Measurements from ENCODE around the gene LLGL2.

The LLGL2 gene

DNA sequence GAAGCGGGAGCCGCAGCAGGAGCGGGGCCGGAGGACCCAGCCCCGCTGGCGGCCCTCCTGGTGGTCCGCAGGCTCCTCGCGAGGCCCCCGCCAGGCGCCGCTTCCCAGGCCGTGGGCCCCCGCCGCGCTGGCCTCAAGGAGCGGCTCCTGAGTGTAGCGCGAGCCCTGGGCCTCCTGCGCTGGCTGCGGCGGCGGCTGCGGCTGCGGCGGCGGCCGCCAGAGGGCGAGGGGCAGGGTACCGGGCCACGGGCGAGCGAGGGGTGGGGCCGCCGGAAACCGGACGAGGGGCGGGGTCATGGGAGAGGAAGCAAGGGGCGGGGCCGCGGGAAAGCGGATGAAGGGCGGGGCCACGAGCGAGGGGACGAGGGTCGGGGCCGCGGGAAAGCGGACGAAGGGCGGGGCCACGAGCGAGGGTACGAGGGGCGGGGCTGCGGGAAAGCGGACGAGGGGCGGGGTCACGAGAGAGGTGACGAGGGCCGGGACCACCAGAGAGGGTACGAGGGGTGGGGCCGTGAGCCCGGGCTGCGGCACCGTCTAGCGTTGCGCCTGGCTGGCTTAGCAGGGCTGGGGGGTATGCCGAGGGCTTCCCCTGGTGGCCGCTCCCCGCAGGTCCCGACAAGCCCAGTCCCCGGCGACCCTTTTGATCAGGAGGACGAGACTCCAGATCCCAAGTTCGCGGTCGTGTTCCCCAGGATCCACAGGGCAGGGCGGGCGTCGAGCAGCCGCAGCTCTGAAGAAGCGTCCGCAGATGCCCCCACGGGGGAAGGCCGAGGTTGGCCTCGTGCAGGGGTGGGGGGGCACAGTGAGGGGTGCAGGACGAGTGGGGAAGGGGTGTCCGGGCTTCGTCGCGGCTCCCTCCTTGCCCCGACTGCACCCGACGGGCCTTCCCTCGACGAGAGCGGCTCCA lies 63.8 kb downstream of the LLGL2 start:
- in situ Hi-C loops (cut with HindIII; ENCODE audit: low sequenced_read_pairs): no loop called here

DNA sequence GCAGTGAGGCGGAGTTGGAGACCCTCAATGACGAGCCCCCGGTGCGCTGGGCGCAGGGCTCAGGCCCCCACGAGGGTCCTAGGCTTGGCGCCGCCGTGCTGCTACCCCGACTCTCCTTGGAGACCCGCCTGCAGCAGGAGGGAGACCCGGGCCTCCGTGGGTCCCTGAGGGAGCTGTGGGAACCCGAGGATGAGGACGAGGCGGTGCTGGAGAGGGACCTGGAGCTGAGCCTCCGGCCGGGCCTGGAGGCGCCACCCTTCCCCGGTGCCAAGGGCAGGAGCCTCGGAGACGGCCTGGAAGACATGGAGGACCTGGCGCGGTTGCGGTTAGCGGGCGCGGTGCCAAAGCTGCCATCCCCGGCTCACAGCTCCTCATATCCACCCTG lies 64.4 kb downstream of the LLGL2 start:
- in situ Hi-C loops (cut with HindIII; ENCODE audit: low sequenced_read_pairs): loop anchor here (10.0 kb wide), 1 partner anchor 55 kb away; a partner anchor contains a TSS

DNA sequence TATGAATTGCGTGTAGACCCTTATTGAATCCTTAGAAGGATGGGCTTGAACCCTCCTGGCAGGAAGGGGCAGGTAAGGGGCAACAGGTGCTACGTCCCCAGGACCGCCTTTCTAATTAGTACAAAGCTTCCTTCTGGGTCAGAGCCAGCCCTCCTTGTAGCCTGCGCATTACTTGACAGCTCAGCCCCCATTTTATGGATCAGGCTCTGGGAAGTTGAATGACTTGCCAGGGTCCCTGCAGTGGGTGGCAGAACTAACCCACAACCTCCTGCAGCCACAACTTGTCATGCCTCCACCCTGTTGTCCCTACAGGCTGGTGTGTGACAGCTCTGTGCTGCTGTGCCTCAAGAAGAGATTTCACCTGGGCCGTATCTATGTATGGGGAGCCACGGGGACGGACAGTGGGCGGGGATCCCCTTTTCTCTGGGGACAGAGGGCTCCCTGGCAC lies 64.8 kb downstream of the LLGL2 start:
- in situ Hi-C loops (cut with HindIII; ENCODE audit: low sequenced_read_pairs): loop anchor here (10.0 kb wide), 1 partner anchor 54 kb away; a partner anchor contains a TSS

DNA sequence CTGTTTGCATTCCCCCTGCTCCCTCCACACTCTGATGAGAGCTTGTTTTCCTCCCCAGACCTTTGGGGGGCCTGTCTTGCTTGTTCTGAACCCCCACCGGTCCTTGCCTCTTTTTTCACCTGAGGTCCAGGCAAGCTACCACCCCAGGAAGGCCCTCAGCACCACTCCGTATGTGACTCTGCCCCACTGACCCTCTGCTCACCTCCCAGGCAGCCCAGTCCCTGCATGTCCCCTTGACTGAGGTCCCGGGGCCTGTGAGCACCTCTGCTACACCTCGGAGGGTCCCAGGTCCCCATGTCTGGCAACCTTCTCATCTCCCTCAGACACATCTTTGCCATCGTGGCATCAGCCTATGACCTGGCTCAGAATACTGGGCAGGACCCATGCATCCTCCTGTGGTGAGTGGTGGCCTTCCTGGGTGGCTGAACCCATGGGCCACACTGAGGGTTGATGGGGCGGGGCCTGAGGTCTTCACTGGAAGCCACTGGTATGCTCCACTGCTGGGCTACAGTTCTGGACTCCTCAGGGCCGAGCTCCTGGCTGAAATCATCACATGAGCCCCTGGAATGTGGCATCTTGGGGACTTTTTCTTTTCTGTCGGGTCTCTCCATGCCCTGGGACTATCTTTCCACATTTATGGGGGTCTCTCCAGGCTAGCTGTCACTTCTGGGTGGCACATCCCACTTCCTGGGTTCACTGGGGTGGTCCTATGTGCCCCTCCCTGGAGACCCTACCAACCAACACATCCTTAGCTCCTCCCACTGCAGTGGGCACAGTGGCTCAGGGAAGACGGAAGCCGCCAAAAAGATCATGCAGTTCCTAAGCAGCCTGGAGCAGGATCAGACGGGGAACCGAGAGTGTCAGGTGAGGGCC lies 65.6 kb downstream of the LLGL2 start:
- in situ Hi-C loops (cut with HindIII; ENCODE audit: low sequenced_read_pairs): loop anchor here (10.0 kb wide), 1 partner anchor 54 kb away; a partner anchor contains a TSS

DNA sequence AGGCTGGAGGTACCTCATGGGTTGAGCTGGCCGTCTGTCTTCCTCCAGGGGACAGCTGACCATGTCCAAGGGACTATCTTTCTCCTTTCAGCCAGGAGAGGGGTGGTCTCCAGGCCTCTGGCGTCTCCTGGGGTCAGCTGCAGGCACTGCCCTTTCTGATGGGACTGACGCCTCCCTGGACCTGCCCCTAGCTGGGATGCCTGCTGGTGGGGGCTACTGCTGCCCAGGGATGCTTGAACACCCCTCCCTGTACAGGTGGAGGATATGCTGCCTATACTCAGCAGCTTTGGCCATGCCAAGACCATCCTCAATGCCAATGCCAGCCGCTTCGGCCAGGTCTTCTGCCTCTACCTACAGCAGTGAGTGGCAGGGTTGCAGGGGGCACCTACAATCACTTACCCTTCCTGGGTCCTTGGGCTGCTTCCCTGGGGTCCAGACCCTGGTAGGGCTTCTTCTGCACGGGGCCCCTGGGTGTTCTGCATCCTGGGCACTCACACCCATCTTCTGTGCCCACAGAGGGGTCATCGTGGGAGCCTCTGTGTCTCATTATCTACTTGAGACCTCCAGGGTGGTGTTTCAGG lies 66.3 kb downstream of the LLGL2 start:
- in situ Hi-C loops (cut with HindIII; ENCODE audit: low sequenced_read_pairs): loop anchor here (10.0 kb wide), 1 partner anchor 53 kb away; a partner anchor contains a TSS

DNA sequence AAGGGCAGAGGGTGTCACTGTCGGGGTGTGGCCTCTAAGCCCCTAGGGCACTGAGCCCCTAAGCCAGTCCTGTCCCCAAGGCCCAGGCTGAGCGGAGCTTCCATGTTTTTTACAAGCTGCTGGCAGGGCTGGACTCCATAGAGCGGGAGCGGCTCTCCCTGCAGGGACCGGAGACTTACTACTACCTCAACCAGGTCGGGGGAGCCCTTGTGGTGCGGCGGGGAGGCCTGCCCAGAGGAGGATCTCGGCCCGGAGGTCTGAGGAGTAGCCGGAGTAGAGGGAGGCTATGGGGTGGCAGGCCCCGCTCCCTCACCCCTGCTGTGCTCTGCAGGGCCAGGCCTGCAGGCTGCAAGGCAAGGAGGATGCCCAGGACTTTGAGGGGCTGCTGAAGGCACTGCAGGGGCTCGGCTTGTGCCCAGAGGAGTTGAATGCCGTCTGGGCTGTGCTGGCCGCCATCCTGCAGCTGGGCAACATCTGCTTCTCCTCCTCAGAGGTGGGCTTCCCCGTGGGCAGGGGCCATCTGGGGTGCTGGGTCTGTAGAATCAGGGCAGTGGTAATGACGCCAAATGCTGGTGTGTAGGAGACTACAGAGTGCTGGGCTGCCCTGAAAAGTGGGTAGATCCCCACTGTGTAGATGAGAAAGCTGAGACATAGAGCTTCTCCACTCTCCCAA lies 67.0 kb downstream of the LLGL2 start:
- in situ Hi-C loops (cut with HindIII; ENCODE audit: low sequenced_read_pairs): loop anchor here (10.0 kb wide), 1 partner anchor 52 kb away; a partner anchor contains a TSS

DNA sequence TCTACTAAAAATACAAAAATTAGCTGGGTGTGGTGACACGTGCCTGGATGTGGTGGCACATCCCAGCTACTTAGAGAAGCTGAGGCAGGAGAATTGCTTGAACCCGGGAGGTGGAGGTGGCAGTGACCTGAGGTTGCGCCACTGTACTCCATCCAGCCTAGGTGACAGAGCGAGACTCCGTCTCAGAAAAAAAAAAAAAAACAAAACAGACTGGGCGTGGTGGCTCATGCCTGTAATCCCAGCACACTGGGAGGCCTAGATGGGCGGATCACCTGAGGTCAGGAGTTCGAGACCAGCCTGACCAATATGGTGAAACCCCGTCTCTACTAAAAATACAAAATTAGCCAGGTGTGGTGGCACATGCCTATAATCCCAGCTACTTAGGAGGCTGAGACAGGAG lies 67.9 kb downstream of the LLGL2 start:
- in situ Hi-C loops (cut with HindIII; ENCODE audit: low sequenced_read_pairs): loop anchor here (10.0 kb wide), 1 partner anchor 51 kb away; a partner anchor contains a TSS

DNA sequence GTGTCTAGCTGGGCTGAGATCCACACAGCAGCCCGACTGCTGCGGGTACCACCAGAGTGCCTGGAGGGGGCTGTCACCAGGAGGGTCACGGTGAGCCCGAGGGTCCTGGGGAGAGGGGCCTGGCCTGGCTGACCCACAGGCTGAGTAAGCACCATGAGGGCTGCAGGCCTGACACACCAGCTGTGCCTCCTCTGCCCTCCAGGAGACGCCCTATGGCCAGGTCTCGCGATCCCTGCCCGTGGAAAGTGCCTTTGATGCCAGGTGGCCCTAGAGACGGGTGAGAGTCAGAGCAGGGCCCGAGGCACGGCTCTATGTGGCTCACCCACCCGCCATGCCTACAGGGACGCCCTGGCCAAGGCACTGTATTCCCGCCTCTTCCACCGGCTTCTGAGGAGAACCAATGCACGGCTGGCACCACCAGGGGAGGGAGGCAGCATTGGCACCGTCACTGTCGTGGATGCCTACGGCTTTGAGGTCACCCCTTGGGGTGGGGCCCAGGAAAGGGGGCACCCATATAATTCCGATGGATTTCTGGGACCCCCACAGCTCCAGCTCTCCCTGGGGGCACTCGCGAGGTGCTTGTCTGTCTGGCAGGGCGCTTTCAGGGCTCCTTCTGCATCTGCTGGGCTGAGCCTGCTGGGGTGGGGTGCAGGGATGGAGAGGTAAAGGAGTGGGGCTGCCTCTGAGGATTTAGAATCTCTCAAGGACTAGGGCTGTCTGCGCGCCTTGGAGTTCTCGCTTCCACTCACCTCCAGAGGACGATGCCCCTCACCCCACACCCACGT lies 69.2 kb downstream of the LLGL2 start:
- in situ Hi-C loops (cut with HindIII; ENCODE audit: low sequenced_read_pairs): loop anchor here (10.0 kb wide), 1 partner anchor 50 kb away; a partner anchor contains a TSS

DNA sequence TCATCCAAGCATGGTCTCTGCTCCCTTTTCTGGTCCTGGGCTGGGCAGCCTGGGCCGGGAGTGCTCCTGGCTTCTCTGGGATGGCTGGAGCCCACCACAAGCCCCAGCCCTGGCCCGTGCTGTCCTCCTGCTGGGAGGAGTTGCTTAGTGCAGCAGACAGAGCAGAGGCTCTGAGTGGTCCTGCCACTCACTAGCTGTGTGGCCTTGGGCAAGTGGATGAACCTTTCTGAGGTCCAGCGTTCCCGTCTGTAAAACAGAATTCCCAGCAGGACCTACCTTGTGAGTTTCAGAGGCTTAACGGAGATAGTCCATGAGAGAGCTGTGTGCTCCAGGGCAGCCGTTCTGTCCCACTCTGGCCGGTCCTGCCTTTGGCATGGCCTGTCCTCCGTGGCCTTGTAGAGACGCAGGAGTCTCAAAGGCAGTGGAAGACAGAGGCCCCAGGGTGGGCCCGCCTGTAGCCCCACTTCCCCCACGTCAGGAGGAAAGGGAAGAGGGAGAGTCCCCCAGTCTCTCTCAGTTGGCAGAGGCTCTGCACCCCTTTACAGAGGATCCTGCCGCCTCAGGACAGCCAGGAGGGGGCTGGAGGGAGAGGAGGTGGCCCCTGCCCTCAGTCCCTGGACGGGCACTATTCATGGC lies 69.9 kb downstream of the LLGL2 start:
- in situ Hi-C loops (cut with HindIII; ENCODE audit: low sequenced_read_pairs): loop anchor here (10.0 kb wide), 1 partner anchor 49 kb away; a partner anchor contains a TSS

DNA sequence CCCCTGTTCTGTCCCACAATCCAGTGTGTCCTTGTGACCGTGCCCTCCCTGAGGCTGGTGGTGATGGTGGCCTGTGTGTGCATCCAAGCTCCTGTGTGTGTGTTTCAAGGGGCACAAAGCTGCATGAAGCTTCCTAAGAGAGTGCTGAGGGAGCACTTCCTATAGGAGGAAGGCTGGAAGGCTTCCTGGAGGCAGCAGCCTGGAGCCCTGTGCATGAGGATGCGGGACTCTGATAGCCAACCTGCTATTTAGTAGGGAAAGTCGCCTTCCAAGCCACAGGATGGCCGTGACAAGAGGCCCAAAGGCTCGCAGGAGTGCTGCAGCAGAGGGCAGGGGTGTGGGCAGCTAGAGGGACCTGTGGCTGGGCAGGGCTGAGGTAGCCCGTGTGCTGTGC lies 70.4 kb downstream of the LLGL2 start:
- in situ Hi-C loops (cut with HindIII; ENCODE audit: low sequenced_read_pairs): loop anchor here (10.0 kb wide), 1 partner anchor 49 kb away; a partner anchor contains a TSS

DNA sequence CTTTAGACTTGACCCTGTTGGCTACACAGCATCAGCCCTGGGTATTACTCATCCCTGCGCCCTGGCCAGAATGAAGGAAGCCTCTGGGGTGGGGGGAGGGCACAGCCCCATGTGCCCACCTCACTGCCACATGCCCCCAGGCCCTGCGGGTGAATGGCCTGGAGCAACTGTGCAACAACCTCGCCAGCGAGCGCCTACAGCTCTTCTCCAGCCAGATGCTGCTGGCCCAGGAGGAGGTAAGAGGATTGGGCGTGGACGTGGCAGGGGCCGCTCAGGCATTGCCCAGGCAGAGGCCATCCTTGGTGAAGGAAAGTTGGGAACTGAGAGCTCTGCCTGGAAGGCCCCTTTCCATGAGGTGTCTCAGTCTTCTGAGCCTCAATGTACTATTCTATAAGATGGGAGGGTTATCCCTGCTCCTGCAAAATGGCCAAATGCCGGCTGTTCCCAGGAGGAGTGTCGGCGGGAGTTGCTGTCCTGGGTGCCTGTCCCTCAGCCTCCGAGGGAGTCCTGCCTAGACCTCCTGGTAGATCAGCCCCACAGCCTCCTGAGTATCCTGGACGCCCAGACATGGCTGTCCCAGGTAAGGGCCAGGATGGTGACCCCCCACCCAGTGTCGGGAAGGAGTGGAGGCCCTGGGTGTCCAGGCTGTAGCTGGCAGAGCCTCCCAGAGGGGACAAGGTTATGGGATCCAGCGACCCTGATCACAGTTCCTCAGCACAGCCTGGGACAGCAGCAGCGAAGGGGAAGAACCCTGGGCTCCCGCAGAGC lies 71.0 kb downstream of the LLGL2 start:
- in situ Hi-C loops (cut with HindIII; ENCODE audit: low sequenced_read_pairs): loop anchor here (10.0 kb wide), 1 partner anchor 48 kb away; a partner anchor contains a TSS

DNA sequence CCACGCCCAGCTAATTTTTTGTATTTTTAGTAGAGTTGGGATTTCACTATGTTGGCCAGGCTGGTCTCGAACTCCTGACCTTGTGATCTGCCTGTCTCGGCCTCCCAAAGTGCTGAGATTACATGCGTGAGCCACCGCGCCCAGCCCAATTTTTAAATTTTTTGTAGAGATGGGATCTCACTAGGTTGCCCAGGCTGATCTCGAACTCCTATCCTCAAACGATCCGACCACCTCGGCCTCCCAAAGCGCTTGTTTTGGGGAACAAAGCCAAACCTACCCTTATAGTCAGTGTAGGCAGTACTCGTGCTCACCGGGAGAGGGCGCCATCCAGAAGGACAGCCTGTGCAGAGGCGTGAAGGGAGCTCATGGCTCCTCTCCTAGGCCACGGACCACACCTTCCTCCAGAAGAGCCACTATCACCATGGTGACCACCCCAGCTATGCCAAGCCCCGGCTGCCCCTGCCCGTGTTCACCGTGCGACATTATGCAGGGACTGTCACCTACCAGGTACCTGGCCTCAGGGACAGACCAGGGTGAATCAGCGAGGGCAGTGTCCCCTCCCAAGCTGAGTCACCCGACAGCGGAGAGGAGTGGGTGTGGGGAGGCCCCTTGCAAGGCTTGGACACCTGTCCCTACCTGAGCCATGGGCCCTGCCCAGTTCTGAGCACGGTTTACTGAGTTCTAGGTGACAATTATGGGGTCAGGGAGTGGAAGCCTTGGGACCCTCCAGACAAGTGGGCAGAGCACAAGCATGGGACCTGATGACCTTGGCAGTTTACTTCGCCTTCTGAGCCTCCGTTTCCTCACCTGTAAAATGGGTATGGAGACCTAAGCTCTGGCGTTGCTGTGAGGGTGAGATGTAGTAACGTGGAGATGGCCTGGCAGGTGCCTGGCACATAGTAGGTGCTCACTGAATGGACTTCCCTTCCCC lies 75.8 kb downstream of the LLGL2 start:
- in situ Hi-C loops (cut with HindIII; ENCODE audit: low sequenced_read_pairs): no loop called here

DNA sequence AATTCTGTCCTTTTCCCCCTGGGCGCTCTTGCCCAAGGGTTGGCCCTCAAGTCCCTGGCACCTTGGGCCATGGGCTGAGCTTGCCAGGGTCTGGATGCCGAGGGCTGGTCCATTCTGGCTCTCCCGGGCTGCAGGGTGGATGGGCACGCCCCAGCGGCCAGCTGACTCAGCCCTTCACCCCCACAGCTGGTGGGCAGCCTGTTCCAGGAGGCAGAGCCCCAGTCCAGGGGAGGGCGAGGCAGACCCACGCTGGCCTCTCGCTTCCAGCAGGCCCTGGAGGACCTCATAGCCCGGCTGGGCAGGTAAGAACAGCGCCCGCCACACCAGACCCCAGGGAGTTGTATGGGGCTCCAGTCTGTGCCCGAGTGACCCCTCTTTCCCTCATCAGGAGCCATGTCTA lies 77.1 kb downstream of the LLGL2 start:
- in situ Hi-C loops (cut with HindIII; ENCODE audit: low sequenced_read_pairs): no loop called here

DNA sequence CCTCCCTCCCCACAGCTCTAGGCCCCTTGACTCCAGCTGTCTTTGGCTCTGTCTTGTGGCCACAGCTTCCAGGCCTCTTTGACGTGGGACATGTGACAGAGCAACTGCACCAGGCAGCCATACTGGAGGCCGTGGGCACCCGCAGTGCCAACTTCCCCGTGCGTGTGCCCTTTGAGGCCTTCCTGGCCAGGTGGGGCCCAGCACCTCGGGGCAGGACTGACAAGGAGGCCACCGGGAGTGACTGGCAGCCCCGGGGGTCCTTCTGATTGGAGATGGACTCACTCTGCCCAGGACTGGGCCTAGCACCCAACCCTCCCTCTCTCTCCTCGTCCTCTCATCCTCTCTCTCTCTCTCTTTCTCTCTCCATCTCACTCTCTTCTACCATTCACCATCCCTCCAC lies 77.6 kb downstream of the LLGL2 start:
- in situ Hi-C loops (cut with HindIII; ENCODE audit: low sequenced_read_pairs): no loop called here

DNA sequence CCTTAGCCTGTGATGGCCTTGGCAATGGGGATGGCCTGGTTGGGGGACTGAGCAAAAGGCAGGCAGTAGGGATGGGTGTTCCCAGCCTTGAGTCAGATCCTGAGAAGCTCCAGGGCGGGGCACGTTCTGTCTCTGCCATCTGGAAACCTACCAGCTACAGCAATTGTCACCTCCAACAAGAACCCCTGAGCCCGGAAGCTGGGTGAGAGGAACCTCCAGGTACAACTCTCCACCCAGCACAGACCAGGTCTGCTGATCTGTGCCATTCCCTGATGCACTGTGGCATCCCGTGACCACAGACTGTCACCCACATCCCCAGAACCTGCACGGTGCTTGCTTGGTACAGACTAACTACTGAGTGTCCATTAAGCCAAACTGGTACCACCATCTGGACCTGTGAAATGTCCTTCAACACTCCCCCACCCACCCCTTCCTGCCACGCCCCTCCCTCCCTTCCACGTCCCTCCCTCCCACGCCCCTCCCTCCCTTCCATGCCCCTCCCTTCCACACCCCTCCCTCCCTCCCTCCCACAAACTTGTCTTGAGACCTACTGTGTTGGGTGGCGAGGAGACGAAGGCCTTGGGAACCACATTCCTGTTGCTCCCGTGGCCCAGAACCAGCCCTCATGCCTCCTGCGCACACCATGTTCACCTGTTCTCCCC lies 78.7 kb downstream of the LLGL2 start:
- in situ Hi-C loops (cut with HindIII; ENCODE audit: low sequenced_read_pairs): no loop called here

DNA sequence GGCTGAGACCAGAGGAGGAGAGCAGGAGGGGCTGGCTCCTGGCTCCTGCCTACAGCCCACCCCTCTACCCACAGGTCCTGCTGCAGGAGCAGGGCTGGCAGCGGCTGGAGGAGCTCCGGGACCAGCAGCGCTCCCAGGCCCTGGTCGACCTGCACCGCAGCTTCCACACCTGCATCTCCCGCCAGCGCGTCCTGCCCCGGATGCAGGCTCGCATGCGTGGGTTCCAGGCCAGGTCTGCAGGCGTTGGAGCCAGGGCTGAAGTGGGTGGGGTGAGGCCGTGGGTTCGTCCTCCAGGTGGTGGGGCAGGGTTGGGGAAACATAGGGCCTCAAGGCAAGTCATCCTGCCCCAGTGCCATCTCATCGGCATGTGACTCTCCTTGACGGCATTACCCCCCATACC lies 80.3 kb downstream of the LLGL2 start:
- in situ Hi-C loops (cut with HindIII; ENCODE audit: low sequenced_read_pairs): no loop called here

DNA sequence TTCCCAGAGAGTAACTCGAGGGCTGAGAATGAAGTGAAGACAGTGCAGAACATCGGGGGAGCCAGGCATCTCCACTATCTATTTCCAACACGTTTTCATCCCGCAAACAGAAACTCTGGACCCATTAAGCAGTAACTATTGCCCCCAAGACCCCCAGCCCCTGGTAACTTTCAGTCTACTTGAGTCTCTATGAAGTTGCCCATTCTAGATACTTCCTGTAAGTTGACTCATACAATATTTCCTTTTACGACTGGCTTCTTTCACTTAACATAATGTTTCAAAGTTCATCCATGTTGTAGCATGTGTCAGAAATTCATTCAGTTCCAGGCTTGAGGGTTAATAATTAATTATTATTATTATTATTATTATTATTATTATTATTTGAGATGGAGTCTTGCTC lies 81.6 kb downstream of the LLGL2 start:
- in situ Hi-C loops (cut with HindIII; ENCODE audit: low sequenced_read_pairs): no loop called here

All from endothelial cell of hepatic sinusoid (primary cell).